ENCODE results near the gene CROCC2.

GRCh38 chr2:241038374-241039180 lies 132.4 kb downstream of the CROCC2 start:
- TF ChIP-seq, protein P1, sequence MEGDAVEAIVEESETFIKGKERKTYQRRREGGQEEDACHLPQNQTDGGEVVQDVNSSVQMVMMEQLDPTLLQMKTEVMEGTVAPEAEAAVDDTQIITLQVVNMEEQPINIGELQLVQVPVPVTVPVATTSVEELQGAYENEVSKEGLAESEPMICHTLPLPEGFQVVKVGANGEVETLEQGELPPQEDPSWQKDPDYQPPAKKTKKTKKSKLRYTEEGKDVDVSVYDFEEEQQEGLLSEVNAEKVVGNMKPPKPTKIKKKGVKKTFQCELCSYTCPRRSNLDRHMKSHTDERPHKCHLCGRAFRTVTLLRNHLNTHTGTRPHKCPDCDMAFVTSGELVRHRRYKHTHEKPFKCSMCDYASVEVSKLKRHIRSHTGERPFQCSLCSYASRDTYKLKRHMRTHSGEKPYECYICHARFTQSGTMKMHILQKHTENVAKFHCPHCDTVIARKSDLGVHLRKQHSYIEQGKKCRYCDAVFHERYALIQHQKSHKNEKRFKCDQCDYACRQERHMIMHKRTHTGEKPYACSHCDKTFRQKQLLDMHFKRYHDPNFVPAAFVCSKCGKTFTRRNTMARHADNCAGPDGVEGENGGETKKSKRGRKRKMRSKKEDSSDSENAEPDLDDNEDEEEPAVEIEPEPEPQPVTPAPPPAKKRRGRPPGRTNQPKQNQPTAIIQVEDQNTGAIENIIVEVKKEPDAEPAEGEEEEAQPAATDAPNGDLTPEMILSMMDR (IDR thresholded peaks at IDR 0.05) = no peak
- TF ChIP-seq POLR2A (IDR thresholded peaks at IDR 0.05) (no peak), EP300 (IDR thresholded peaks at IDR 0.05) (no peak)
